ENCODE measurements around the gene CD44. TPM values are rescaled to one million over a fixed set of nuclear protein-coding genes. Genes with fewer than 3 reads are reported as not detected.

Gene CD44
- total RNA-seq, 1 experiment from 2014 or later: 15.9 TPM

GRCh38 chr11:35166369-35167360 is 27.7 kb downstream of the CD44 start:
- Histone ChIP-seq H3K4me1 (ENCODE audit: insufficient read depth, low read length, poor library complexity, severe bottlenecking) (no peaks in the 10 kb centered on the region), H3K9me3 (ENCODE audit: low read depth, low read length, poor library complexity, severe bottlenecking) (no peaks in the 10 kb centered on the region), H3K27ac (ENCODE audit: low read depth, low read length, poor library complexity, severe bottlenecking) (no peak overlapping the region), H3K4me3 (ENCODE audit: low read depth, low read length, poor library complexity, severe bottlenecking) (no peak overlapping the region), H3K27me3 (replicated peaks; ENCODE audit: insufficient read depth, low read depth, low read length, poor library complexity) (peaks cover 8% of the 10 kb centered on the region), H3K36me3 (ENCODE audit: insufficient read depth, low read length, poor library complexity, severe bottlenecking) (no peaks in the 10 kb centered on the region)
- BruUV-seq (replicated peaks): no TSS peak
- no peak for DNase-seq (ENCODE audit: low spot score)
- ChIA-PET CTCF (no interaction called here), POLR2A (ENCODE audit: low non-redundant PET) (no interaction called here)
- intact Hi-C loops (cut with micrococcal nuclease; ENCODE audit: unreplicated experiment): no loop called here
- TF ChIP-seq CTCF (conservative IDR thresholded peaks at IDR 0.05; ENCODE audit: low read depth, low read length) (no peak), EZH2 (IDR thresholded peaks at IDR 0.05; ENCODE audit: borderline replicate concordance, low read depth, low read length, poor library complexity, severe bottlenecking) (no peak)

GRCh38 chr11:35167426-35167954 is 28.5 kb downstream of the CD44 start:
- BruUV-seq (replicated peaks): no TSS peak
- POLR2A ChIA-PET (ENCODE audit: low non-redundant PET): no interaction called here
- intact Hi-C loops (cut with micrococcal nuclease; ENCODE audit: unreplicated experiment): no loop called here
- H3K4me3 ChIP-seq (ENCODE audit: low read depth, low read length, poor library complexity, severe bottlenecking): no peak overlapping the region
- H3K9me3 ChIP-seq (ENCODE audit: low read depth, low read length, poor library complexity, severe bottlenecking): no peaks in the 10 kb centered on the region
- no peaks in the 10 kb centered on the region for H3K36me3 ChIP-seq (ENCODE audit: insufficient read depth, low read length, poor library complexity, severe bottlenecking)
- no peak for TF ChIP-seq EZH2 (IDR thresholded peaks at IDR 0.05; ENCODE audit: borderline replicate concordance, low read depth, low read length, poor library complexity, severe bottlenecking)
- TF ChIP-seq CTCF (conservative IDR thresholded peaks at IDR 0.05; ENCODE audit: low read depth, low read length): no peak
- H3K27ac ChIP-seq (ENCODE audit: low read depth, low read length, poor library complexity, severe bottlenecking): no peak overlapping the region
- CTCF ChIA-PET: no interaction called here
- peaks cover 8% of the 10 kb centered on the region for H3K27me3 ChIP-seq (replicated peaks; ENCODE audit: insufficient read depth, low read depth, low read length, poor library complexity)
- DNase-seq (ENCODE audit: low spot score): no peak
- no peaks in the 10 kb centered on the region for H3K4me1 ChIP-seq (ENCODE audit: insufficient read depth, low read length, poor library complexity, severe bottlenecking)

GRCh38 chr11:35168671-35169070 is 29.7 kb downstream of the CD44 start:
- H3K27ac ChIP-seq (ENCODE audit: low read depth, low read length, poor library complexity, severe bottlenecking): no peak overlapping the region
- H3K27me3 ChIP-seq (replicated peaks; ENCODE audit: insufficient read depth, low read depth, low read length, poor library complexity): peaks cover 15% of the 10 kb centered on the region
- ChIA-PET CTCF (no interaction called here), POLR2A (ENCODE audit: low non-redundant PET) (no interaction called here)
- H3K9me3 ChIP-seq (ENCODE audit: low read depth, low read length, poor library complexity, severe bottlenecking): no peaks in the 10 kb centered on the region
- intact Hi-C loops (cut with micrococcal nuclease; ENCODE audit: unreplicated experiment): no loop called here
- BruUV-seq (replicated peaks): no TSS peak
- H3K4me1 ChIP-seq (ENCODE audit: insufficient read depth, low read length, poor library complexity, severe bottlenecking): no peaks in the 10 kb centered on the region
- no peaks in the 10 kb centered on the region for H3K36me3 ChIP-seq (ENCODE audit: insufficient read depth, low read length, poor library complexity, severe bottlenecking)
- H3K4me3 ChIP-seq (ENCODE audit: low read depth, low read length, poor library complexity, severe bottlenecking): no peak overlapping the region
- no peak for DNase-seq (ENCODE audit: low spot score)
- TF ChIP-seq EZH2 (IDR thresholded peaks at IDR 0.05; ENCODE audit: borderline replicate concordance, low read depth, low read length, poor library complexity, severe bottlenecking) (no peak), CTCF (conservative IDR thresholded peaks at IDR 0.05; ENCODE audit: low read depth, low read length) (no peak)

All from A673 (cell line).